B cell (primary cell): ENCODE results near the gene PXDC1.

Experiments
- CTCF ChIP-seq: fragments of 200-600 bp; IDR thresholded peaks from one replicate; pipeline ENCODE4 v1.8.0; 2022; ENCODE audit warnings: antibody characterized with exemption, mild to moderate bottlenecking
- EZH2 ChIP-seq: IDR thresholded peaks from 2 replicates; pipeline ENCODE4 v1.6.1; 2012; ENCODE audit warnings: borderline replicate concordance, low read depth, mild to moderate bottlenecking, moderate library complexity, low read length; ENCODE audit not compliant: insufficient read depth, poor library complexity, severe bottlenecking

GRCh38 chr6:3766214-3766613, 14.7 kb upstream of the PXDC1 start:
- TF ChIP-seq CTCF (no peak), EZH2 (no peak)
